Stimulated activated CD4-positive, alpha-beta T cell treated with anti-CD3 and anti-CD28 coated beads, Interleukin-4, amount 100 ng/mL, for 1 hour (primary cell): ENCODE measurements around the gene BAIAP3.
"Not testable (repeated sequence)": the region's sequence is repeated elsewhere in the genome, so short reads cannot be mapped to it uniquely, and the experiment has no call there.

Experiments
- DNase-seq: peaks from one replicate; pipeline ENCODE4 v3.0.0-alpha.2; 2020

The BAIAP3 gene

GRCh38 chr16:1319041-1319440 is 14.4 kb upstream of the BAIAP3 start:
- DNase-seq = no peak

GRCh38 chr16:1320097-1320496 is 13.3 kb upstream of the BAIAP3 start:
- DNase-seq = no peak

GRCh38 chr16:1320658-1321240 is 12.7 kb upstream of the BAIAP3 start:
- no peak for DNase-seq

- DNase-seq = no peak
Measured at GRCh38 chr16:1322407-1322806, 11.0 kb upstream of the BAIAP3 start.

- no peak for DNase-seq
Measured at GRCh38 chr16:1323296-1324239, 9.9 kb upstream of the BAIAP3 start.

- no peak for DNase-seq
Measured at GRCh38 chr16:1324286-1324826, 9.1 kb upstream of the BAIAP3 start.

GRCh38 chr16:1325261-1325660 is 8.2 kb upstream of the BAIAP3 start:
- no peak for DNase-seq

- DNase-seq = no peak
Measured at GRCh38 chr16:1325673-1326371, 7.6 kb upstream of the BAIAP3 start.

- no peak for DNase-seq
Measured at GRCh38 chr16:1326391-1326790, 7.1 kb upstream of the BAIAP3 start.

GRCh38 chr16:1326946-1327618 is 6.4 kb upstream of the BAIAP3 start:
- no peak for DNase-seq

- DNase-seq = no peak
Measured at GRCh38 chr16:1327619-1327947, 5.9 kb upstream of the BAIAP3 start.

GRCh38 chr16:1328136-1328535 is 5.3 kb upstream of the BAIAP3 start:
- not testable (repeated sequence) for DNase-seq

- not testable (repeated sequence) for DNase-seq
Measured at GRCh38 chr16:1328961-1329360, 4.5 kb upstream of the BAIAP3 start.

GRCh38 chr16:1330260-1330914 is 3.1 kb upstream of the BAIAP3 start:
- DNase-seq = no peak

GRCh38 chr16:1330931-1331711 is 2.3 kb upstream of the BAIAP3 start:
- no peak for DNase-seq

- no peak for DNase-seq
Measured at GRCh38 chr16:1331712-1332617, 1.5 kb upstream of the BAIAP3 start.

GRCh38 chr16:1332618-1333148 is 762 bp upstream of the BAIAP3 start:
- DNase-seq = no peak

- no peak for DNase-seq
Measured at GRCh38 chr16:1333854-1334700, 632 bp downstream of the BAIAP3 start.

GRCh38 chr16:1334739-1335138 is 1.3 kb downstream of the BAIAP3 start:
- no peak for DNase-seq
